Endothelial cell of umbilical vein (primary cell): ENCODE data around the gene LRRTM4. TPM values are rescaled to one million over a fixed set of nuclear protein-coding genes. Genes with fewer than 3 reads are reported as not detected.

Source experiments
- BruUV-seq: library from RNA; stranded (reverse); fragments of 400-500 nt; replicated peaks from 2 replicates; lab custom pipeline; 2021; lab: Mats Ljungman, UMichigan
- CTCF ChIA-PET: fragments of 300-600, 350-600 bp; sonication (Branson Sonifier 250); formaldehyde crosslinking; loops from one replicate; lab custom pipeline; 2021; ENCODE audit warnings: antibody characterized with exemption, inconsistent platforms; lab: Charles Lee
- POLR2A ChIA-PET: fragments of 300-600, 350-600 bp; sonication (Branson Sonifier 250); formaldehyde crosslinking; loops from one replicate; lab custom pipeline; 2021; ENCODE audit warnings: antibody characterized with exemption, inconsistent platforms; lab: Charles Lee
- DNase-seq: peaks from one replicate; pipeline ENCODE4 v3.0.0-alpha.2; 2011; ENCODE audit warnings: low read depth, low spot score
- FAIRE-seq: peaks from 2 replicates; lab custom pipeline; 2011; peaks lifted over from hg19 to GRCh38; lab: Jason Lieb, UNC
- H2AFZ ChIP-seq: 2 replicates; pipeline ENCODE4 v1.6.0; 2012; ENCODE audit warnings: low read depth, low read length, control low read depth, inconsistent platforms
- H3K27ac ChIP-seq: 2 replicates; pipeline ENCODE4 v1.5.1; 2011; ENCODE audit warnings: low read depth, mild to moderate bottlenecking, control low read depth, low read length, moderate library complexity; ENCODE audit not compliant: insufficient read depth
- H3K27me3 ChIP-seq, 2 experiments: 2 replicates each; pipeline versions ENCODE4 v1.6.0 to v1.6.1; 2011; ENCODE audit warnings: low read length in 2 of 2, mixed read lengths in 1 of 2; ENCODE audit not compliant: control insufficient read depth in 2 of 2, insufficient read depth in 2 of 2
- H3K36me3 ChIP-seq, 2 experiments: 2 replicates in 1 of 2; 3 replicates in 1 of 2; pipeline ENCODE4 v1.5.1; 2011; ENCODE audit warnings: low read length in 2 of 2, mild to moderate bottlenecking in 1 of 2, moderate library complexity in 1 of 2; ENCODE audit not compliant: control insufficient read depth in 2 of 2, insufficient read depth in 2 of 2; ENCODE audit errors: extremely low read depth in 1 of 2
- H3K4me1 ChIP-seq: 3 replicates; pipeline ENCODE4 v1.5.1; 2011; ENCODE audit warnings: mild to moderate bottlenecking, low read length; ENCODE audit not compliant: control insufficient read depth, insufficient read depth; ENCODE audit errors: extremely low read depth
- H3K4me2 ChIP-seq: 2 replicates; pipeline ENCODE4 v1.6.1; 2011; ENCODE audit warnings: low read length, control low read depth, mixed read lengths; ENCODE audit not compliant: insufficient read depth
- H3K4me3 ChIP-seq, 3 experiments: fragments of 200-600 bp in 1 of 3; sonication (generic), shearing (Covaris generic) in 1 of 3; replicated peaks in 1 of 3; 2 replicates each; pipeline ENCODE4 v1.5.1; 2011 to 2016; ENCODE audit warnings: control low read depth in 3 of 3, low read length in 3 of 3, mild to moderate bottlenecking in 2 of 3, inconsistent platforms in 1 of 3, low read depth in 1 of 3, moderate library complexity in 1 of 3; ENCODE audit not compliant: insufficient read depth in 1 of 3
- H3K79me2 ChIP-seq: 2 replicates; pipeline ENCODE4 v1.6.0; 2012; ENCODE audit warnings: low read length, inconsistent platforms; ENCODE audit not compliant: control insufficient read depth, insufficient read depth
- H3K9ac ChIP-seq: replicated peaks from 2 replicates; pipeline ENCODE3; 2011; ENCODE audit warnings: low read length, control low read depth; ENCODE audit not compliant: insufficient read depth; ENCODE audit errors: extremely low read depth
- H3K9me1 ChIP-seq: replicated peaks from 3 replicates; pipeline ENCODE4 v1.6.0; 2011; ENCODE audit warnings: mild to moderate bottlenecking, low read length; ENCODE audit not compliant: control insufficient read depth, insufficient read depth; ENCODE audit errors: extremely low read depth
- H3K9me3 ChIP-seq: replicated peaks from 2 replicates; pipeline ENCODE4 v1.5.1; 2012; ENCODE audit warnings: low read length, inconsistent platforms; ENCODE audit not compliant: control insufficient read depth, insufficient read depth
- H4K20me1 ChIP-seq: replicated peaks from 2 replicates; pipeline ENCODE3; 2011; ENCODE audit warnings: mild to moderate bottlenecking, low read length; ENCODE audit not compliant: control insufficient read depth, insufficient read depth; ENCODE audit errors: extremely low read depth
- CTCF ChIP-seq, 2 donors: IDR thresholded peaks; 1 replicate in 1 of 2; 2 replicates in 1 of 2; pipeline ENCODE4 v1.5.1; 2011; ENCODE audit warnings: low read length in 2 of 2, mild to moderate bottlenecking in 2 of 2, moderate library complexity in 2 of 2, control low read depth in 1 of 2, inconsistent platforms in 1 of 2, low read depth in 1 of 2; ENCODE audit not compliant: insufficient read depth in 1 of 2; ENCODE audit errors: extremely low read depth in 1 of 2
- EZH2 ChIP-seq: IDR thresholded peaks from 2 replicates; pipeline ENCODE4 v1.6.1; 2012; ENCODE audit warnings: borderline replicate concordance, low read depth, mild to moderate bottlenecking, moderate library complexity, low read length, inconsistent platforms; ENCODE audit not compliant: severe bottlenecking
- FOS ChIP-seq: IDR thresholded peaks from 2 replicates; pipeline ENCODE4 v1.6.1; 2011; ENCODE audit warnings: mild to moderate bottlenecking, low read length, moderate library complexity, borderline replicate concordance; ENCODE audit not compliant: insufficient read depth
- GATA2 ChIP-seq: IDR thresholded peaks from 2 replicates; pipeline ENCODE4 v1.7.0; 2011; ENCODE audit warnings: low read depth, mild to moderate bottlenecking, moderate library complexity, mixed read lengths, low read length; ENCODE audit not compliant: insufficient read length, insufficient read depth
- JUN ChIP-seq: IDR thresholded peaks from 2 replicates; pipeline ENCODE4 v1.6.1; 2011; ENCODE audit warnings: borderline replicate concordance, low read depth; ENCODE audit not compliant: insufficient read length, insufficient read depth
- MAX ChIP-seq: IDR thresholded peaks from 2 replicates; pipeline ENCODE4 v1.6.1; 2011; ENCODE audit not compliant: insufficient read depth, insufficient read length
- MYC ChIP-seq: IDR thresholded peaks from one replicate; pipeline ENCODE4 v1.6.1; 2011; ENCODE audit warnings: mild to moderate bottlenecking, low read depth, low read length
- POLR2A ChIP-seq: IDR thresholded peaks from 2 replicates; pipeline ENCODE4 v1.6.1; 2012; ENCODE audit warnings: low read depth, mild to moderate bottlenecking, control low read depth, low read length
- POLR2AphosphoS5 ChIP-seq: IDR thresholded peaks from 2 replicates; pipeline ENCODE4 v1.6.1; 2012; ENCODE audit warnings: low read depth, mild to moderate bottlenecking, control low read depth, low read length, moderate library complexity; ENCODE audit not compliant: insufficient read depth
- dilution Hi-C: fragments of 300-500 bp; cut with MboI; formaldehyde crosslinking; loops from one replicate; pipeline ENCODE4 v1.15.0; 2019; ENCODE audit warnings: low sequenced_read_pairs; ENCODE audit not compliant: extremely low pct_ligation_motif_present
- intact Hi-C: fragments of 100-400 bp; cut with micrococcal nuclease; formaldehyde crosslinking; loops from one replicate; pipeline ENCODE4 v1.10.0; 2022
- polyA plus RNA-seq, 4 experiments: library from polyadenylated mRNA; depleted of rRNA in 3 of 4; stranded (reverse) in 3 of 4; unstranded in 1 of 4; fragments of >200 nt; gene quantifications; 2 replicates each; pipeline versions ENCODE4 v1.2.1 to v1.2.3, GENCODE V29; 2011 to 2012; ENCODE audit warnings: missing spikeins in 1 of 4
- total RNA-seq: library from RNA; stranded (reverse); gene quantifications from 2 replicates; pipeline ENCODE4 v1.2.3, GENCODE V29; 2021

LRRTM4 gene
- total and polyA plus RNA-seq, 2 donors (not counting 3 experiments of a cell fraction or from before 2014, with no cell fraction given), result not detected

GRCh38 chr2:77161009-77161408, 361.2 kb downstream of the LRRTM4 start:
- H3K4me3 ChIP-seq, result no peak overlapping the region
- H3K4me1 ChIP-seq, result no peaks in the 10 kb centered on the region
- H3K9me1 ChIP-seq, result no peaks in the 10 kb centered on the region
- intact Hi-C loops (no loop called here), dilution Hi-C loops (no loop called here)
- FAIRE-seq, result peak; percentile 73
- peak overlapping the region; percentile 20 for H3K27ac ChIP-seq
- H3K36me3 ChIP-seq, result no peaks in the 10 kb centered on the region
- H4K20me1 ChIP-seq, result no peaks in the 10 kb centered on the region
- H3K9me3 ChIP-seq, result no peaks in the 10 kb centered on the region
- BruUV-seq, result no TSS peak
- H3K27me3 ChIP-seq, result no peaks in the 10 kb centered on the region
- CTCF ChIA-PET, result interaction anchor here (0.8 kb wide), 1 partner anchor 1701 kb away, joined by 3 read pairs; no protein-coding TSS in a partner anchor
- no peaks in the 10 kb centered on the region for H3K79me2 ChIP-seq
- DNase-seq, result peak; percentile 55
- TF ChIP-seq CTCF (IDR thresholded peaks at IDR 0.05; ENCODE audit: extremely low read depth in 1 of 2, insufficient read depth in 1 of 2, low read depth in 1 of 2, low read length in 2 of 2) (no peak), FOS (peak; percentile 75), POLR2AphosphoS5 (peak; percentile 42), MYC (no peak)
- no peak overlapping the region for H3K4me2 ChIP-seq
- H2AFZ ChIP-seq, result no peak overlapping the region
- POLR2A ChIA-PET, result no interaction called here
- no peak overlapping the region for H3K9ac ChIP-seq

DNA sequence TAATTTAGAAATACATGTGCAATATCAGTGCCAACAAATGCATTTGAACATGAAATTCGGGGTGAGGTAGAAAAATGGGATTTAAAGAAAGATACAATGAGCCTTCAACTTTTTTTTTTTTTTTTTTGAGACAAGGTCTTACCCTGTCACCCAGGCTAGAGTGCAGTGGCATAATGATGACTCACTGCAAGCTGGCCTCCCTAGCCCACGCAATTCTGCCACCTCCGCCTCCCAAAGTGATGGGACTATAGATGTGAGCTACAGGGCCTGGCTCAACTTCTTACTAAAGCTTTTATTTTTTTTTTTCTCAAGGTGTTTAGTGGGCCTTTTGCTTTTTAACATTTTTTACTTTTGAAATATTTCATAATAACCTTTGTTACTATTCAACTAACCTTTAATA, 365.6 kb downstream of the LRRTM4 start:
- Histone ChIP-seq H3K27ac (no peak overlapping the region), H3K4me1 (no peaks in the 10 kb centered on the region)

More for the DNA sequence above, 365.6 kb downstream of the LRRTM4 start:
- Histone ChIP-seq H3K4me3 (no peak overlapping the region), H3K9me3 (no peaks in the 10 kb centered on the region), H2AFZ (no peak overlapping the region), H3K4me2 (no peak overlapping the region), H3K9ac (no peak overlapping the region), H3K27me3 (no peaks in the 10 kb centered on the region), H3K79me2 (no peaks in the 10 kb centered on the region), H4K20me1 (no peaks in the 10 kb centered on the region), H3K36me3 (no peaks in the 10 kb centered on the region), H3K9me1 (no peaks in the 10 kb centered on the region)
- TF ChIP-seq CTCF (IDR thresholded peaks at IDR 0.05; ENCODE audit: extremely low read depth in 1 of 2, insufficient read depth in 1 of 2, low read depth in 1 of 2, low read length in 2 of 2) (no peak), POLR2A (no peak), GATA2 (no peak), JUN (no peak), POLR2AphosphoS5 (no peak), MYC (no peak), EZH2 (no peak), MAX (no peak), FOS (no peak)
- intact Hi-C loops, result no loop called here
- ChIA-PET CTCF (no interaction called here), POLR2A (no interaction called here)
- BruUV-seq, result no TSS peak
- dilution Hi-C loops, result no loop called here
- DNase-seq, result no peak
- FAIRE-seq, result no peak
